ENCODE results near the gene ZMYND15. TPM values are rescaled to one million over a fixed set of nuclear protein-coding genes. Genes with fewer than 3 reads are reported as not detected.
"Not testable (repeated sequence)": the region's sequence is repeated elsewhere in the genome, so short reads cannot be mapped to it uniquely, and the experiment has no call there.

ZMYND15 gene
- total RNA-seq, 1 donor from 2014 or later, result not detected

DNA sequence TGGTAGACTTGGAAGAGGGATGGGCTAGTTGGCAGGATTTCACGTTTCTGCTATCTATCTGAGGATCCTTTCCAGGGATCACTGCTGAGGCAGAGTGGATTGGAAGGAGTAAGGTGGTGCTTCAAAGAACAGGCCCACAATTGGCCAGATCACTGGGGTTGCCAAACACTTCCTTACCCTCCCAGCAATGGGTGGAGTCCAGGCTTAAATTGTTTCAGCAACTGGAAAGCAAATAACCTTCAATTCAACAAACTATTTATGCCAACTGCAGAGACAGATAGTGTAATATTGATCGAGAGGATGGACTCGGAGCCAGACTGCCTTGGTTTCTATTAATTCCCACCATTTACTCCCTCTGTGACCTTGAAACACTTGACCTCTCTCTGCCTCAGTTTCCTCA is 27.1 kb upstream of the ZMYND15 start:
- no peak for DNase-seq
- ATAC-seq (ENCODE audit: poor library complexity), result no peak
- intact Hi-C loops (cut with DNase I), result no loop called here

DNA sequence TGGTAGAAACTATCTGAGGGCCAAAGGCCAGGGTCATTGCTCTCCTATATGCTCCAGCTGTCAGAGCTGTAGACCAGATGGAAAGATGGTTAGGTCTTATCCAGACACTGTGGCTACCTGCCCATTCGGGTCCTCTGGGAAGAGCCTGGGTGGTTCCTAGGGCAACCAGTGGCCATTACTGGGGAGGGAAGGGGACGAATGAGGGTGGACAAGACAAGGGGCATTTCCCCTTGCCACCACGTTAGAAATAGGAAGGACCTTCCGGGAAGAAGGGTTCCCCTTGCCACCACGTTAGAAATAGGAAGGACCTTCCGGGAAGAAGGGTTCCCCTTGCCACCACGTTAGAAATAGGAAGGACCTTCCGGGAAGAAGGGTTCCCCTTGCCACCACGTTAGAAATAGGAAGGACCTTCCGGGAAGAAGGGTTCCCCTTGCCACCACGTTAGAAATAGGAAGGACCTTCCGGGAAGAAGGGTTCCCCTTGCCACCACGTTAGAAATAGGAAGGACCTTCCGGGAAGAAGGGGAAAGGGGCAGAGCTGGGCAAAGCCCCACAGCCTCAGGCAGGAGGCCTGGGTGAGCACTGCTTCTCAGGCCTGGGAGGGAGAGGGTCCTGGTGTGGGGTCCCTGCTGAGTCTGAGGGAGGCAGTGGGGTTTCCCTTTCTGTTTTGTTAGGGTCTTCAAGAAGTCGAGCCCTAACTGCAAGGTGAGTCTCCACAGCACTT is 25.1 kb upstream of the ZMYND15 start:
- intact Hi-C loops (cut with DNase I); ATAC-seq (ENCODE audit: poor library complexity); DNase-seq: not testable (repeated sequence)

DNA sequence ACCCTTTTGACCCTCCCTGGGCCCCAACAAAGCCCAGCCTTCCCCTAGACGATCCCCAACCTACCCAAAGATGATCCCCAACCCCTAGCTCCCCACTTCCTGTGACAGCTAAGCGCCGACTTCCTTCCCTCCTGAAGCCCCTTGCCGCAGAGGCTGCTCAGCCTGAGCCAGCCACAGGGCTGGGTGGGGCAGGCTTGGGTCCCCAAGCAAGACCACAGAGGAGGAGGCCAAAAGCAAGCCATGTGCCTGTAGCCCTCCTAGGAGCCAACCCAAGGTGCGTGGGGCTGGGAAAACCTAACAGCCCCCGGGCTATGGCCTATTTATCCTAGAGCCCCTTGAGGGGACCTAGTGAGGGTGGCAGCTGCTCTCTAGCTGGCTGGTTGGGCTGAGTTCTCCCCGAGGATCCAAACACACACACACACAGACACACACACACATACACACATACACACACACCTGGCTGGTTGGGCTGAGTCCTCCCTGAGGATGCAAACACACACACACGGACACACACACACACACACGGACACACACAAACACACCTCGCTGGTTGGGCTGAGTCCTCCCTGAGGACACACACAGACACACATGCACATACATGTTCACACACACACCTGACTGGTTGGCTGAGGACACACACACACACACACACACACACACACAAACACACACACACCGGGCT is 24.4 kb upstream of the ZMYND15 start:
- ATAC-seq (ENCODE audit: poor library complexity), result no peak
- intact Hi-C loops (cut with DNase I), result no loop called here
- DNase-seq, result no peak

DNA sequence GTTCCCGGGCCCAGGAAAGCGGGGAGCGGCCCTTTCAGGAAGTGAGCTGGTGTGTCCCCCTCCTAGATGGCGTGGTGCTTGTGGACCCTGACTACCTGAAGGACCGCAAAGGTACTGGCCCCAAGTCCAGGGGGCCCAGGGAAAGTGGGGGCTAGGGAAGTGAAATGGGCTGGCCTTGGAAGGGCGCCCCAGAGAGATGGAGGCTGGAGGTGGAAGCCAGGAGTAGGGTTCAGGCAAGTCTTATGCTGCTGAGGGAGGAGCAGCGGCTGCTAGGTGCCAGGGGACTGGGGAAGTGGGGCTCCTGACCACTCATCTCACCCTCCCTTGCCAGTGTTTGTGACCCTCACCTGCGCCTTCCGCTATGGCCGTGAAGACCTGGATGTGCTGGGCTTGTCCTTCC is 23.6 kb upstream of the ZMYND15 start:
- intact Hi-C loops (cut with DNase I), result no loop called here
- ATAC-seq (ENCODE audit: poor library complexity) (no peak), DNase-seq (no peak)

DNA sequence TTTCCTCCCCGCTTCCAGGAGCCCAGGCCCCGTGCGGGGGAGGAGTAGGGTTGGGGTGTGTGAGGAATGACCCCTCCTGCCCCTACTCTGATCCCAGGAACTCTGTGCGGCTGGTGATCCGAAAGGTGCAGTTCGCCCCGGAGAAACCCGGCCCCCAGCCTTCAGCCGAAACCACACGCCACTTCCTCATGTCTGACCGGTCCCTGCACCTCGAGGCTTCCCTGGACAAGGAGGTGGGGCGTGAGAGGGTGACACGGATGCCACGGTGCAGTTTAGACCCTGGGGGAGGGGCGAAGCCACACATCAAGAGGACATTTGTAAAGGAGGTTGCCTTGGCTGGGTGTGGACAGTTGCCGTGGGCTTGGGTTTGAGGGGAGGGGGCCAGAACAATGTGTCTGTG is 21.8 kb upstream of the ZMYND15 start:
- no peak for DNase-seq
- no peak for ATAC-seq (ENCODE audit: poor library complexity)
- intact Hi-C loops (cut with DNase I), result no loop called here

DNA sequence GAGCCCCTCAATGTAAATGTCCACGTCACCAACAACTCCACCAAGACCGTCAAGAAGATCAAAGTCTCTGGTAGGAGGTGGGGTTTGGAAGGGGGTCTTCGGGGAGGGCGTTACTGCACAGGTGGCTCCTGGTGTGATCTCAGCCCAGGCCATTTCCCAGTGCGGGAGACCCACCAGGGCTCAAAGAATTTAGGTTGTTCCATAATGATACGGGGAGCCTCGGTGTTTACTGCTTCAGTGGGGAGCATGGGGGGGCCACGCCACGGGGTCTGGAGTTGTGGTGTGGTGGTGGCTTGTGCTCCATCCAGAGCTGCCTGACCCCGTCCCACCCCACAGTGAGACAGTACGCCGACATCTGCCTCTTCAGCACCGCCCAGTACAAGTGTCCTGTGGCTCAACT is 21.4 kb upstream of the ZMYND15 start:
- intact Hi-C loops (cut with DNase I), result no loop called here
- DNase-seq (no peak), ATAC-seq (ENCODE audit: poor library complexity) (no peak)

DNA sequence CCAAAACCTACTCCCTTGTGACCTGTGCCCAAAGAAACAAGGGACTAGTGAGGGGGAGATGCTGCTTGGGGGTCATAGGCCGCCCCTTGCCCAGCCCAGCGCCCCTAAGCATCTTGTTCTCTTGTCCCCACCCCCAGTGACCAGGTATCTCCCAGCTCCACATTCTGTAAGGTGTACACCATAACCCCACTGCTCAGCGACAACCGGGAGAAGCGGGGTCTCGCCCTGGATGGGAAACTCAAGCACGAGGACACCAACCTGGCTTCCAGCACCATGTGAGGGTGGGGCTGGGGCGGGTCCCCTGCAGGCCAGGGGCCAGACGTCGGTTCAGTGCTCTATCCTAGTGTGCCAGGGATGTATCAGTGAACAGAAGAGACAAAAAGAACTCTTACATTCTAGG is 20.5 kb upstream of the ZMYND15 start:
- intact Hi-C loops (cut with DNase I), result no loop called here
- ATAC-seq (ENCODE audit: poor library complexity), result no peak
- DNase-seq, result no peak

DNA sequence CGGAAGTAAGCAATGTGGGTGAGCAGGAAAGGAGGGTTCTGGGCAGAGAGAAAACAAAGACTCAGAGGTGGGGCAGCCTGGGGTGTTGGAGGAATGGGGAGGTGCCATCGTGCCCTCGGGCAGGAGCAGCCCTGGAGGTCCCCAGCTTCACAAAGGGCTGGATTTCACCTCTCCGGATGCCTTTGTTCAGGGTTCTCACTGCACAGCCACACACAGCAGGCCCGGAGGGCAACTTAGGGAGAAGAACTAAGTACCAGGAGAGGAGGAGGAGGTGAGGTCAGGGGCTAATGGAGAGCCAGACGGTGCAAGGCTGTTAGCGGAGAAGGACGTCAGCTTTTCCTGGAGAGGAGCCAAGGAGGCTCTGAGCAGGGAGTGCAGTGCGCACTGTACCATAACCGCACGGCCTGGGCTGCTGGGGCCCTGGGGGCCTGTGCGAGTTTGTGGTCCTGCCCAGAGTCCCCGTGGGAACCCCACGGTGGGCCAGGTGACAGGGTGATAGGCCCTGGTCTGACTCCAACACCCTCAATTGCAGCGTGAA is 19.9 kb upstream of the ZMYND15 start:
- no peak for DNase-seq
- intact Hi-C loops (cut with DNase I), result no loop called here
- peak; percentile 32 for ATAC-seq (ENCODE audit: poor library complexity)

DNA sequence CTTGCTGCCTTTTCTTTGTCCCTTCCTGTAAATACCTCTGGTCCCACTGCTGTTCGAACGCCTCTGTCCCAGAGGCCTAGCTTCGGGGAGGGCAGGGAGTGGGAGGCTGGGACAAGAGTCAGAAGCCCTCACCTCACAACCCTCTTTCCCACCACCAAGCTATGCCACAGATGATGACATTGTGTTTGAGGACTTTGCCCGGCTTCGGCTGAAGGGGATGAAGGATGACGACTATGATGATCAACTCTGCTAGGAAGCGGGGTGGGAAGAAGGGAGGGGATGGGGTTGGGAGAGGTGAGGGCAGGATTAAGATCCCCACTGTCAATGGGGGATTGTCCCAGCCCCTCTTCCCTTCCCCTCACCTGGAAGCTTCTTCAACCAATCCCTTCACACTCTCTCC is 18.8 kb upstream of the ZMYND15 start:
- no peak for DNase-seq
- intact Hi-C loops (cut with DNase I), result no loop called here
- ATAC-seq (ENCODE audit: poor library complexity), result no peak

DNA sequence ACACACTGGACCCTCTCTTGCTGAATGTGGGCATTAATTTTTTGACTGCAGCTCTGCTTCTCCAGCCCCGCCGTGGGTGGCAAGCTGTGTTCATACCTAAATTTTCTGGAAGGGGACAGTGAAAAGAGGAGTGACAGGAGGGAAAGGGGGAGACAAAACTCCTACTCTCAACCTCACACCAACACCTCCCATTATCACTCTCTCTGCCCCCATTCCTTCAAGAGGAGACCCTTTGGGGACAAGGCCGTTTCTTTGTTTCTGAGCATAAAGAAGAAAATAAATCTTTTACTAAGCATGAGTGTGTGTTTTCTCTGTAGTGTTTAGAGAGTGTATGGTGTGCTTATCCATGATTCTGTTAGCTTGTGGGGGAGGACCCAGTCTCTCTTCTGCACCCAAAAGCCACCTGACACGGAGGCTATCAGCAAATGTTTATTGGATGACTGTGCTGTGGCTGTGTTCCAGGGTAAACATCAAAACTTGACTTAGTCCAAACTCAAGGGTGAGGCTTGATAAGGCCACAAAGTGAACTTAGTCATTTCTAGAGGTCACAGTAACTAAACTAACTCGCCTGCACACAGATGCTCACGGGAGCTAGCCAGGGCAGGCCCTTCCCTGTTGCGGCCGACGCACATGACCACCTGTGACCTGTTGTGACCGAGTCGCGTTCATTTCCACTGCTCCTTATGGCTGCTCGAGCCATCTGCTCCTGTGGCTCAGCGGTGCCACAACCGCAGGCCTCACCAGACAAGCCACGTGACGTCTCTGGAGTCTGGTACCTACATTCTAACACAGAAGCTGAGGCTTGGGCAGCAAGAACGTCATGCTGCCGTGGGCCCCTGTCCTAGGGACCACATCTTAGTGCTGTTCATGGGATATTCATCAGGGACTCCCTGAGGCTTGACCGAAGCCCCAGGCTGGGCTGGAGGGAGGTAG is 18.2 kb upstream of the ZMYND15 start:
- no peak for DNase-seq
- intact Hi-C loops (cut with DNase I), result no loop called here

DNA sequence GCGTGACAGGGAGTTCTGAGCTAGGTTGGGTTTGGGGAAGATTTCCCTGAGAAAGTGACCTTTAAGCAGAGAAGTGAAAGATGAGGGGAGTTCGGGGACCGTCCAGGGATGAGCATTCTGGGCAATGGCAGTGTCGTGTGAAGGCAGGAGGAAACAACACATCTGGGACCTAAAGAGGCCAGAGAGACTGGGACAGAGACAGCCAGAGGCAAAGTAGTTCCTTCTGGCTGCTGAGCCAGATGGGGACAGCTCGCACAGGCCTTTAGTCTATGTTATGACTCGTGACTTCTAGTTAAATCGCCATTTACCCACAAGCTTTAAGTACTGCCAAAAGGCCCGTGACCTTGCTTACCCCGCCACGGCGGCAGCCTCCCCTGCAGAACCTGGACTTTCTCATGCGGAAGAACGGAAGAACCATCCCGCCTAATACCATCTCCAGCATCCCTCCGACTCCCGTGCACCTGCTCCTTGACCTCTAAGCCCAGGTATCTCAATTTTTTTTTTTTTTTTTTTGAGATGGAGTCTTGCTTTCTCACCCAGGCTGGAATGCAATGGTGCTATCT is 16.9 kb upstream of the ZMYND15 start:
- no peak for ATAC-seq (ENCODE audit: poor library complexity)

More for the DNA sequence above, 18.2 kb upstream of the ZMYND15 start:
- ATAC-seq (ENCODE audit: poor library complexity), result peak; percentile 75

DNA sequence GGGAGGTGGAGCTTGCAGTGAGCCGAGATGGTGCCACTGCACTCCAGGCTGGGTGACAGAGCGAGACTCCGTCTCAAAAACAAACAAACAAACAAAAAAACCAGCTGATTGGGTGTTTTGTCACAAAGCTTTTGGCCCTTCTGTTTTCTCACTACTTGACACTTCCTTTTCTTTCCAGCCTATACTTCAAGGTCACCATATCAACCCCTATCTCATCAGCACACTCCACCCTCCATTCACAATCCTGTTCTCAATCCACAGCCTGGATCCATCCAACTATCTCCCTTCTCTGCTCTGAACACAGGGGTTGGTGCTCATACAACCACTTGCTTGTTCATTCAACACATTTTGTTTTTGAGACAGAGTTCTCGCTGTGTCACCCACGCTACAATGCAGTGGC is 15.0 kb upstream of the ZMYND15 start:
- DNase-seq, result no peak
- no peak for ATAC-seq (ENCODE audit: poor library complexity)
- intact Hi-C loops (cut with DNase I), result no loop called here

More for the DNA sequence above, 16.9 kb upstream of the ZMYND15 start:
- intact Hi-C loops (cut with DNase I), result no loop called here
- DNase-seq, result no peak

DNA sequence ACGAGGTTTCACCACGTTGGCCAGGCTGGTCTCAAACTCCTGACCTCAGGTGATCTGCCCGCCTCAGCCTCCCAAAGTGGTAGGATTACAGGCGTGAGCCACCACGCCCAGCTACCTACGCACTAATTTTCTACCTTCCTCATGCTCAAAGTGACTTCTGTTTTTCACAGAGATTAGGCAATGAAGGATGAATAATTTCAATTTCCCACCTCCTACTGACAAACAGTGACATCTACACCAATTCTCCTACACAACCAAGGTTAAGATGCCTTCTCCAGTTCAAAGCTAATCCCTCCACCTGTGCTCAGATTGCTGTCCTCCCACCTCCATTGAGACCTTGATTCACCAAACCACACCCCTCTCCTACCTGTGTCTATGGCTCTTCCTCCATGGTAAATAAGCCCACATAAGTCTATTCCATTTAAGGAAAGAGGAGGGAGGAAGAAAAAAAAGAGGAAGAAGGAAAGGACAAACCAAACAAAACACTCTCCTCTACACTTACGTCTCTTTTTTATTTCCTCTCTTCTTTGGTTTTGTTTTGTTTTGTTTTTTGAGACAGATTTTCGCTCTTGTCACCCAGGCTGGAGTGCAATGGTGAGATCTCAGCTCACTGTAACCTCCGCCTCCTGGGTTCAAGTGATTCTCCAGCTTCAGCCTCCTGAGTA is 13.9 kb upstream of the ZMYND15 start:
- DNase-seq, result no peak
- ATAC-seq (ENCODE audit: poor library complexity), result no peak
- intact Hi-C loops (cut with DNase I), result no loop called here

DNA sequence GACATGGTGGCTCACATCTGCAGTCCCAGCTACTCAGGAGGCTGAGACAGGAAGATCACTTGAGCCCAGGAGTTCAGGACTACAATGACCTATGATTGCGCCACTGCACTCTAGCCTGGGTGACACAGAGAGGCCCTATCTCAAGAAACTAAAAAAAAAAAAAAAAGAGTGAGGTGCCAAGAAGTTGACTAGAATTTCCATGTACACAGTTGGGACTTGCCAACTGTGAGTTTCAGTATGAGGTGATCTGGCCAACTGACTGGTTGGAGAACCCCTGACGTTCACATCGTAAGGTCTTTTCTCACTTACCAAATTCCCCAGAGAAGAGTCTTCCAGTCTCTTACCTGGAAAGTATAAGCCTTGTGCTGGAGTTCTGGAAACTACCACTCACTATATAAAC is 11.5 kb upstream of the ZMYND15 start:
- no peak for DNase-seq
- intact Hi-C loops (cut with DNase I), result no loop called here
- ATAC-seq (ENCODE audit: poor library complexity), result no peak

DNA sequence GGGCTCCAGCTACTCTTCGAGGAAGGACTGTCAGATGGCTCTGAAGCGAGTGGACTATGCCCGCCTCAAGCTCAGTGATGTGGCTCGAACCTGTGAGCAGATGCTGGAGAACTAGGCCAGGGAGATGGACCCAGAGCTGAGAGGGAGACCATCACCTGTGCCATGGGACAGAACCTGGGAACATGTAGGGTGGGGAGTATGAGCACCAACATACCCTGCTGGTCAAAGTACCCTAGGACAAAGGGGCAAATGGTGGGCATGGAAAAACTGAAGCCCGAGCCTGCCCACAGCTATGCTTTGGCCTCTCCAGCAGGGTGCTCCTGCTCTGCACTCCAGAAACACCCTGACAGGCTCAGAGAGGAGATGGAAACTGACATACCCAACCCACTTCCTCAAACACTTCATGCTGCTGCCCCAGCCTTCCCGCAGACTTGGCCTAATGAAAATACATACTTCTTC is 6.5 kb upstream of the ZMYND15 start:
- DNase-seq, result no peak
- intact Hi-C loops (cut with DNase I), result loop anchor here (10.0 kb wide), 2 partner anchors 52 to 152 kb away; partner anchors contain the start of genes GLTPD2 and VMO1
- no peak for ATAC-seq (ENCODE audit: poor library complexity)

DNA sequence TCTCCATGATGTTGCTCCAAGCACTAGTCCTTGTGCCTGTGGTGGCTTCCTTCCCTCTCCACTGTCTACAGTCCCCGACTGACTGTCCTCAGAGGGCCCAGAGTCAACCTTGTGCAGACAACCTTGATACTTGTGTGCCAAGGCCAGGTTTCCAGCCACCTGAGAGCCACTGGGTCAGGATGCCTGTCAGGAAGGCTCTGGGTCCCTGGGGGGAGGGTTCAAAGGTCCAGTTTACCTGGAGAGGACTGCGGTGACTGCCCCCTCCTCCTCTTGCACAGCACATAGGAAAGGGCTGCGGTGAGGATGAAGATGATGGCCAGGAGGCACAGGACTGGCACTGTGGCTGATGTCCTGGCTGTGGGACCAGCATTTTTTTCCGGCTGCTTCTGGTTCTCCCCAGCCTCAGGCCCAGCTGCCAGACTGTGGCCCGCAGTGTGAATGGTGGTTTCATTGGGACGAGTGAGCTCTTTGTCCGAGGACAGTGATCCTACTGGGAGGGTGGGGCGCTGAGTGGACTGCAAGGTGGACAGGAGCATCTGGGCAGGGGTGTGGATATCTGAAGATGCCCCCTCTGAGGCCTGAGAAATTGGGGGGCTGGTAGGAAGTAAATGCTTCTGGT is 4.7 kb upstream of the ZMYND15 start:
- no peak for ATAC-seq (ENCODE audit: poor library complexity)
- no peak for DNase-seq
- intact Hi-C loops (cut with DNase I), result loop anchor here (10.0 kb wide), 2 partner anchors 50 to 150 kb away; partner anchors contain the start of genes GLTPD2 and VMO1

DNA sequence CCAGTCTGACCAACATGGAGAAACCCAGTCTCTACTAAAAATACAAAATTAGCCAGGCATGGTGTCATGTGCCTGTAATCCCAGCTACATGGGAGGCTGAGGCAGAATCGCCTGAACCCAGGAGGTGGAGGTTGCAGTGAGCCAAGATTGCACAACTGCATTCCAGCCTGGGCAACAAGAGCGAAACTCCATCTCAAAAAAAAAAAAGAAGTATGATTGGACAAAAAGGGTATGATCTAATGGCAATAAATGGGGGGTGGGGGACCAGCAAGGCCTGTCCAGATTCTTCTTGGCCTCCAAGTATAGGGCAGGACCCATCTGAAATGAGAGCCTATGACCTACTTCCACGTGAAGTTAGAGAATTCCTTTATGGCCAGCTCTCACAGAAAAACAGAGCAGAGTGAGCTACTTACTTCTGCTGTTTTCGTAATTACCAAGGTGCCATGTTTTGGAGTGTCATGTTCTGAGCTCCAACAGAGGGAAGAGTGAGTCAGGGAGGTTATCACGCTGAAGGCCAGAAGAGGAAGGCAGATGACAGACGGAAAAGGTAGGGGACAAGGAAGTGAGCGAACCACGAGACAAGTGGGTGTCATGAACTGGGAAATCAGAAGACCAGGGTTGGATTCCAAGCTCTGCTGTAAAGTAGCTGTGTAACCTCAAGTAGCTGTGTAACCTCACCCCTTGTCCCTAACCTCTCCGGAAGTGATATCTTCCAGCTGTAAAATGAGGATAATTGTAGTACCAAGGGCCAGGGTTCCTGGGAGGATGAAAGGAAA is 3.6 kb upstream of the ZMYND15 start:
- intact Hi-C loops (cut with DNase I), result loop anchor here (10.0 kb wide), 2 partner anchors 49 to 149 kb away; partner anchors contain the start of genes GLTPD2 and VMO1
- no peak for ATAC-seq (ENCODE audit: poor library complexity)
- no peak for DNase-seq
